Measurements from ENCODE around the gene KCNG2.
"Not testable (repeated sequence)": the region's sequence is repeated elsewhere in the genome, so short reads cannot be mapped to it uniquely, and the experiment has no call there.

Gene KCNG2

DNA sequence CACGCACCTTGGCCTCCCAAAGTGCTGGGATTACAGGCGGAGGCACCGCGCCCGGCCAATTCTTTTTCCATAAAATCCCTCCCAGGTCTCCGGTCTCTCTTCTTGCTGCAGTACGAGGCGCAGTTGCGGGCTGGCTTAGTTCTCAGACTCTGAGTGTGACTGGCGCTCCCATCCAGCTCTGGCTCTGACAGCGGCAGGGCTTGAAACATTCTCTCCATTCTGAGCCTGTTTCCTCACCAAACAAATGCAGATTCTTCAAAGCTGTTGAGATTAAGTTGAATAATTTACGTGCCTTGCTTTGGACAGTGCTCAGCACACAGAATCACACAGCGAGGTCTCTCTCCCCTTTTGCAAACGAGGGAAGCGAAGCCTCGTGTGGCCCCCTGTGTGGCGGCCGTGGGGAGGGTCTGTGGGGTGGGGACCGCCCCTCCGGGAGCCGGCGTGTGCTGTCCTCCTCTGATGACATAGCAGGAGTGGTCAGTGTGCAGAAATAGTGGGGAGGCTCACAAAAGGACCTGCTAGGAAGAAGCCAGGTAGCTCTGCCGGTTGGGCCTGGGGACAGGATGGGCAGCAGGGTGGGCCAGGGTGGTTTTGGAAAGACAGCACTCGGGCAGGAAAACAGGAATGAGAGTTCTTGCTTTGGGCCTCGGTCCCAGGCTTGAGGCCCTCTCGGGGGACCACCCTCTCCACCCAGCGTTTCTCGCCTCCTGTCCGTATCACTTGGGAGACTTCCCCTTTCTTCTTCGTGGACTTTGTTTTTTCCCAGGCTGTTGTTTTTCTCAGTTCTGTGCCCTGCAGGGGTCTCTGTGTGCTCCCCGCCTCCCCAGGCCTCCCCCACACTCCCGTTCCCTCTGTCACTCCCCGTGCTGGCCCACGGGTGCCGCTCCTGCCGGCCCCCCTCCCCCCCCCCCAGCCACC is 75.0 kb downstream of the KCNG2 start:
- no peak for DNase-seq

DNA sequence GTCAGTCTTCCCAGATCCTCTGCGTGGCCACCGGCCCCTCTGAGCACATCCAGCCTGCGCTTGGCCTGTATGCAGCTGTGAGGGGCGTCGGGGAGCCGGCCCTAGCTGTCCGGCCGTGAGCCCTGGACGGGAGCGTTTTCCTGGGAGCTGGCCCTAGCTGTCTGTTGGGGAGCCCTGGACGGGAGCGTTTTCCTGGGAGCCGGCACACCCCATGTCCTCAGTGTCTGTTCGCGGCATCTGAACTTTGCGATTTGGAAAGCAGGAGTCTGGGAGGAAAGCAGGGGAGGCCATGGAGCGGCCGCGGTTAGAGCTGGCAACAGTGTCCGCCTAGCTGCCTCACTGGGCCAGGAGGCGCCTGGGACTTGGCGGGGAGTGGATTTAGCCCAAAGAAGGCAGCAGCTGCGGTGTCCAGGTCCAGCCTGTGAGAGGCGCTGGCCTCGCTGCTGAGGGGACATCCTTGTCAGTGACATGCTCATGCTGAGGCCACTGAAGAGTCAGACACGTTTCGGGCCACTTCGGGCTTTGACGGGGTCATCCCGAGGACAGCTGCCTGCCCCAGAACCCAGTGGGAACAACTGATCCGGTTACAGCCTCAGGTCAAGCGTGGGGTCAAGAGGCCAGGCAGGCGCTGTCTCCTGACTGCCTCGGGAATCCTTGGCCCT is 75.8 kb downstream of the KCNG2 start:
- DNase-seq = no peak

DNA sequence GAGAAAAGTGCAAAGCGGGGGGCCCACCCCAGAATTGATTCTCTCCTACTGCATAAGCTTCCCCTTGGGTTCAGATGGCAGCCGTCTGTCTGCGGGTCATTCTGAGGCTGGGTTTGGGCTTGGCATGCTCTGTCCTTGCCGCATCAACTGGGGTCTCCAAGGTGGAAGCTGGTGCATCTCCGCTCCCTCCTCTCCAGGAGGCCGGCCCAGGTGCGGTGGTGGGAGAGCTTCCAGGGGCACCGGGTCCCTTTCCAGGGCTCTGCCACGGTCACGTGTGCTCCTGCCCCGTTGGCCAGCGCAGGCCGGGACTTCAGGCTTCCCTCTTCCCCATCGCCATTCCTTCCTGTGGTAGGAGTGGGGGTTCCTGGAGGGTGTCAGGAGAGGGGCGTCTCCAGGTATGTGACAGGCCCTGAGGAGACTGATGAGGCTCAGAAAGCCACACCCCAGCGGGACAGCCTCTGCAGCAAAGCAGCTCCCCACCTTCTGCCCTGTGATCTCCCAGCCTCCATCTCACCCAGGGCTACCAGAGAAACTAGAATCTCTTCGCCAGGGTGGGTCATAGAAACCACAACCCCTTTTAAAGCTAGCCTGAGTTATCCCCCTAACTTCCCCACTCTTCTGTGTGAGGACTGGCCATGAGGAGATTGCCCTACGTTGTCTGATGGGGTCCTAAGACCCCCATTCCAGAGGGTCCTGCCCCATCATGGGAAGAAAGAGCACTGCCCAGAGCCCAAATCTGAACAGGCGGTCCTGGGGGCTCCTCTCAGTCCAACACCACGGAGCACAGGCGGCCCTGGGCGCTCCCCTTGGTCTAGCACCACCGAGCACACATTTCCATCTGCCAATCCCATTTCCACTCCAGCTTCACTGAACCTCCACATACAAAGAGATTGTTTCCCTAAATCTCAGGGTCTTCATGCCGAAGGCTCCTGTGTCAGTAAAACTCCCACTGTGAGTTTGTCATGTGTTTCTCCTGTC is 77.1 kb downstream of the KCNG2 start:
- no peak for DNase-seq

DNA sequence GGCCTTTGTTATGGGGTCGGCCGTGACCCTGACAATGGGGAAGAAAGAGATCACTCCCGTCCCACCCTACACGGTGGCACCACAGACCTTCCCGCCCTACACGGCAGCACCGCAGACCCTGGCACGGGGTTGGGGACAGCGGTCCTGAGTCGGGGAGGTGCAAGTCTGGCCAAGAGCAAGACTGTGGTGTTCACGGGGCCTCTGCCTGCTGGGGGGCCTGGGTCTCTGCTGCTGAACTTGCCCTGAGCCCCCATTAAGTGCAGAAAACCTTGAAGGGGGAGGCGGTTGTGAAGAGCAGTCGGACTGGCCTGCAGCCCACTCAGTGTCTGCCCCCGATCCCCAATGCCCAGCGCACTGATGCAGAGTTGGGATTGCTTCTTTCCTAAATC is 77.8 kb downstream of the KCNG2 start:
- no peak for DNase-seq

DNA sequence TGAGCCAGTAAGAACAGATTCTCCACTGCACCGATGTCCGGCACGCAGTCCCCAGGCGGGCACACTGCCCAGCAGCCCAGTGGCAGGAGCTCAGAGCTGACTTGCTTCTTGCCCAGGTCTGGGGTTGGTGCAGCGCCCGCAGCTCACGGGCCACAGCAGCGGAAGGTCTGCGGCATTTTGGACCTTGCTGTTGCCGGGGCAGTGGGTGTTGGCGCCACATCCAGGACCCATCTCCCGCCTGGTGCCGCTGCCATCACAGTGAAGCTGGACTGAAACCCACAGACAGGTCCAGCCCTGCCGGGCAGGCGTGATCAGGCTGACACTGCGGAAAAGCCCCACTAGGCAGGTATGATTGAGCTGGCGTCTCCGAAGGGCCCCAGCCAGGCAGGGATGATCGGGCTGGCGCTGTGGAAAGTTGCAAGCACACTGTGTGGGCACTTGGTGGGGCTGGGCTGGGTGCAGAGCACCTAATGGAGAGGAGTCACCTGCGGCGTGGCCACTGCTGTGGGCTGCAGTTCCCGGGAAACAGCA is 78.3 kb downstream of the KCNG2 start:
- DNase-seq = no peak

DNA sequence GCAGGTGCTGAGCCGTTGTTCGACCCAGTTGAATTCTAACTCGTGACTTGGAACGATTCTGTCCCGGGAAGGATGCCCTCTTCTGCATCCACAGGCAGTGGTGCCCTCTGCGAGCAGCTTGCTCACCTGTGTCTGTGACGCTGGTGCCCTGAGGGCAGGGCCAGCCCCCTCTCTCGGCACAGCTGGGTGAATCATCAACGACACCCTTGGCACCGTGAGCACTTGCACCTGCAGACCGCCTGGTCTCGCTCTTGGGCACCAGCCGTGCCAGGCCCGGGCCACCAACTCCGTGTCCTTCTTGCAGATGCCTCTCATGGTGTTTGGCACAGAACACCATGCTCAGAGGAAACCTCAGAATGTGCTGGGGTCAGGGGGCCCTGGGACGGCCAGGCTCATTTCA is 78.8 kb downstream of the KCNG2 start:
- DNase-seq = no peak

DNA sequence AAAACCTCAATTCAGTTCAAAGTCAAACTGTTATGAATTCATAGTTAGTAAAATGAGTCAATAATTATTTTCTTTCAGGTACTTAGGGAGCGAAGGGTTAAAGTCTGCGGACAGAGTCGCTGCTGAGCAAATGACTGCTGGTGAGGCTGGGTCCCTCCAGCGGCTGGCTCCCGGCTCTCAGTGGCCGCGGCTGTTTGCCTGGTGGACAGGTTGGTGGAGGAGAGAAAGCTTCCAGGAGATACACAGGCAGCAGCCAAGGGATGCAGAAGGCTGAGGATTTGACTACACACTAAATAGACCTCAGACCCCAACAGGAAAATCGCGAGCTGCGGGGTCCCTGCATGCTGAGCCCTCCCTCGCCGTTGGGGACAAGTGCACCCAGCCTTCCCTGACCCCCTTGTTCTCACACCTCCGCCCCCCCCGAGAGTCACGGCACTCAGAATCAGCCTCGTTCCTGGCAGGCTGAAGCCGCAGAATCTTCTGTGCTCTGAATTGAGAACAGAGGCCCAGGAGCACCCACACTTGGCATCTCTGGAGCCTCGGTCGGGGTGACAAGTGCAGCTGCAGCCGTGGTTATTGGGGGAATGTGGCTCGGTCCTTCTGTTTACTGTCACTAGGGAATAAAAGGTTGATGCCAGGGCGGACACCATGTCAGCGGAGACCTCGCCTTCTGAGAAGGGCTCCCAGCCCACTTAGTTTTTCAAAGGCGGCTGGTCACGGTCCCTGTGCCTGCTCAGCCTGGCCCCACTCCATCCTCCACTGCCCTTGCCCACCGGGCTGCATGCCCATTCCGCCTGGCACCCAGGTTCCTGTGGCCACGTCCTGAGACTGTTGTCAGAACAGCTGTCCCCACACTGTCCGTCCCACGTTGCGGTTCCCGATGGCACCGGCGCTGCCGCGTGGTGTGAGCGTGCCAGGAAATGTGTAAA is 79.7 kb downstream of the KCNG2 start:
- DNase-seq = no peak

DNA sequence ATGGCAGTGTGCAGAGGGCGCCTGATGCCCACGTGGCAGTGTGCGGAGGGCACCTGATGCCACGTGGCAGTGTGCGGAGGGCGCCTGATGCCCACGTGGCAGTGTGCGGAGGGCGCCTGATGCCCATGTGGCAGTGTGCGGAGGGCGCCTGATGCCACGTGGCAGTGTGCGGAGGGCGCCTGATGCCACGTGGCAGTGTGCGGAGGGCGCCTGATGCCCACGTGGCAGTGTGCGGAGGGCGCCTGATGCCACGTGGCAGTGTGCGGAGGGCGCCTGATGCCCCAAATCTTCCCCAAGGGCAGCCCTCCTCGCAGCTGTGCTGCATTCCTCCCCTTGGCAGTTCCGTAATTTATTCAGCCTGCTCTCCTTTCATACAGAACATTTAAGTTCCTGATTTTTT is 80.5 kb downstream of the KCNG2 start:
- not testable (repeated sequence) for DNase-seq

DNA sequence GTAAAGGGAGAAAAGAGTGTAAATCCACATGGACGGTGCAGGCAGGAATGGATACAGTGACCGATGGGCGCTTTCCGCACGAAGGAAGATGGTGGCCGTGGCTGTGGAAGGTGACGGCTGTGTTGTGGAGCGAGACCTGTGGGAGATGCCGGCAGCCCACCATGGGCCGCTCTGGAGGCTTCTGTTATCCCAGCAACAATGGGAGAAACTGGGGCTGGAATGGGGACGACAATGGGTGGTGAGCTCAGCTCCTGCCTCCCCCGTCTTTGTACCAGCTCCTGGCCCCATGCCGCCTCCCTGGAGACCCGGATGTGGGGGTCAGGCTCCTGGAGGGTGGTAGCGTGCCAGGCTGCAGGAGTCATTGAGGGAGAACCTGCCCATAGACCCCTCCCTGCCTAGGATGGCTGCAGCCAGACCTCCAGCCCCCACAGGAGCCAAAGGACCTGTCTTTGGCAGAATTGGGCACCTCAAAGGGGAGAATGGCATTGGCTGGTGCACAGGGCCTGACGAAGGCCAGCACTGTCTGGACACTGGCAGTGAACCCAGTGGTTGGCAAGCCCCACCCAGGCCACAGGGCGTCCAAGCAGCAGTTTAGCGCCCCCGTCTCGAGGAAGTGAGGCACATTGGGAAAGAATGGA is 81.1 kb downstream of the KCNG2 start:
- DNase-seq = no peak

DNA sequence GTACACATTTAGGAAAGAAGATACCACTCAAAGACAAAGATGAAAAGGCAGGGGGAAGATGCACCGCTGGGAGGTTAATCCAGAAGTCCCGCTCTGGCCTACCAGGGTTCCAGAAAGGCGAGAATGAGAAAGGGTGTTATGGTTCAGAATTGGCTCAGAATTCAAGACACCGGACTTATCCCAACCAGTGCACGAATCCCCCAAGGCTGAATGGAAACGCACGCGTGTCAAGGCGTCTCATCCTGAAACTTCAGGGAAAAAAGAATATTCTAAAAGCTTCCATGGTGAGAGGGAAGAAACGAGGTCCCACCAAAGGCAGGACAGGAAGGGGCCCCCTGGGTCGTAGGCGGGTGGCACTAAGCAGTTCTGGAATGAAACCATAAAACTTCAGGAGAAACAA is 81.8 kb downstream of the KCNG2 start:
- no peak for DNase-seq

DNA sequence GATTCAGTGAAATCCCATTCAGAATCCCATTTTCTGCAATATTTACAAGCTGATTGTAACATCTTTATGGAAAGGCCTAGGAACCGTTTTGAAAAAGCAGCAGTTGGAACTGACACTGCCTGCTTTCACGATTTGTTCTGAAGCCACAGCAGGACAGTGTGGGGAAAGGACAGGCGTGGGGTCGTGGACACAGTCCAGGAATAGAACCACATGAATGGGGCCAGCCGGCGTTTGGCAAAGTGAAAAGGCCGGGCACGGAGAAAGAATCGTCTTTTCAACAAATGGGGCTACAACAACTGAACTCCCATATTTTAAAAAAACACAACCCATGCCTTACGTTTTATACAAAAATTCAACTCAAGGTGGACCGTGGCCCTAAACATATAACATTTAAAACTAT is 84.0 kb downstream of the KCNG2 start:
- DNase-seq = no peak

DNA sequence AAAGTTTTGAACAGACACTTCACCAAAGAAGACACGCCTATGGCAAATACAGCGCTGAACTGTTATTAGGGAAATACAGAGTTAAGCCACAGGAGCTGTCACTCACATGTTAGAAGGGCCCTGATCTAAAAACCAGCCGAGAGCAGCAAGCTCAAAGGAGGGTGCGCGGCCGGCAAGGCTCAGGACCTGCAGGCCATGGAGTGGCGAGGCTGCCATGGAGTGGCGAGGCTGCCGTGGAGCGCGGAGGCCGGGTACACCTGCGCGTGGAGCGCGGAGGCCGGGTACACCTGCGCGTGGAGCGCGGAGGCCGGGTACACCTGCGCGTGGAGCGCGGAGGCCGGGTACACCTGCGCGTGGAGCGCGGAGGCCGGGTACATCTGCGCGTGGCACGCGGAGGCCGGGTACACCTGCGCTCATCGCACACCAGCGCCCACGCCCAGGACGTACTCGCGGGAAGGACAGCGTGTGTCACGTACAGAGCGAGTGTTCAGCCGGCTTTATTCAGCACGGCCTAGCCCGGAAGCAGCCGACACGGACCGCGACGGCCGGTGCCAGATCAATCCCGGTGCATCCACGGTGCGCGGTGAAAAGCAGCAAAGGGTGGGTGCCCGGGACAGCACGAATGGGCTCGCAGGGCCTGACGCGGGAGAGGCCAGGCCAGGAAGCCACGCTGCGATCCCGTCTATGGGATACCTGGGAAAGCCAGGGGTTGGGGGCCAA is 84.9 kb downstream of the KCNG2 start:
- no peak for DNase-seq

DNA sequence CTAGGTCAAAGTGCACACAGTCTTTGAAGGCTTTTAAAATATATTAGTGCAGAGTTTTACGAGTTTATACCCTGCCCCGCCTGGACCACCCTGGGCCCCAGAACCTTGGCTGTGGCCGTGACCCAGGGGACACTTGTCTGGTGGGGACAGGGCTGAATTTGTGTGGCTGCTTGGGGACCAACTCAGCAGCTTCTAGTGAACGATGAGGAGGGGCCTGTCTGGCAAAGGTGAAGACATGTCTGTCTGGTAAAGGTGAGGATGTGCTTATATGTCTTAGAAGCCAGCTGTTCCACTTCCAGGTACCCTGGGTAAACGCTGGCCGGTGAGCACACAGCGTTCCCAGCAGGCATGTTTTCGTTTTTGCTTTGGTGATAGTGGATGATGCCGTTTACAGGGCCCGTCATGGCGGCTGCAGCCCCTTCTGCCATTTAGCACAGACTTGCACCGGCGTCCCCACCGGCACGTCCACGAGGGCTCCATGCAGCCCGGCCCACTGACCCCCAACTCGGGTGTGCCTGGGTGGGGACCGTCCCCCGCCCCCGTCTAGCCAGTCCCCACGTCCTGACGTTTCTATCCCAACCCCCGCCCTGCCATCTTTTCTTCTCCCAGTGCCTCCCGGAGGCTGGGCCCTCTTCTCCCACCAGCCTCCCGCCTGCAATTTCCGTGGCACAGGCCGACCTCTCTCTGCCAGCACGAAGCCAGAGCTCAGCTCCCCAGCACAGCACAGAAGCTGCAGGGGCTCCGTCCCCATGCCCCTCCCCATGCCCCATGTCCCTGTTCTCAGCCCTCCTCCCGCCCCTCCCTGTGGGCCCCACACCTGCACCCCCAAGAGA is 85.9 kb downstream of the KCNG2 start:
- DNase-seq = no peak

DNA sequence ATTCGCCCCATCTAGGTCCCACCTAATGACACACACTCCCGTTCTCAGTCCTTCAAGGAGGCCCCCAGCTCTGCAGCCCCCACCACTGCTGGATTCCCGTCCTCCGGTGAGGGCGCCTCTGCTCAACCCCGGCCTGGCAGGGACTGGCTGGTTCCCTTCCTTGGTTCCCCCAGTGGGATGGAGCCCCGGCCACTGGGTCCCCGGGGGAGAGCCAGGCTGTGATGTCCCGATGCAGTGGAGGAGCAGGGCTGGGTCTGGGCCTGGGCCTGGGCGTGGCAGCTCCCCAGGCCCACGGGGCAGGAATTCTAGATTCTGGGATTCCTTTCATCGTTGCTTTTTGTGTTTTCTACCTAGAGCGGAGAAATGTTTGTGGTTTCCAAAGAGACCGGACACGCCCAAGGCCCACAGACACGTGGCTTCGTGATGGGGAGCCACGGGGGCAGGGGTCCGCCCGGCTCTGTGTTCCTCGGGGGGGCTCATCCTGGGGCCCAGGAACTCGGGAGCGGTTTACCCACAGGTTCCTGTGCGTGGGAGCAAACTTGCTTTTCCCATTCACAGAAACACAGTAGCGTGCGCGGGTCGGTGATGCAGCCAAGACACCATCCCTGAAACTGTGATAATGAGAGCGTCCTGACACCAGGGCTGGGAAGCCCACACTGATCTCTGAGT is 86.7 kb downstream of the KCNG2 start:
- DNase-seq = no peak

DNA sequence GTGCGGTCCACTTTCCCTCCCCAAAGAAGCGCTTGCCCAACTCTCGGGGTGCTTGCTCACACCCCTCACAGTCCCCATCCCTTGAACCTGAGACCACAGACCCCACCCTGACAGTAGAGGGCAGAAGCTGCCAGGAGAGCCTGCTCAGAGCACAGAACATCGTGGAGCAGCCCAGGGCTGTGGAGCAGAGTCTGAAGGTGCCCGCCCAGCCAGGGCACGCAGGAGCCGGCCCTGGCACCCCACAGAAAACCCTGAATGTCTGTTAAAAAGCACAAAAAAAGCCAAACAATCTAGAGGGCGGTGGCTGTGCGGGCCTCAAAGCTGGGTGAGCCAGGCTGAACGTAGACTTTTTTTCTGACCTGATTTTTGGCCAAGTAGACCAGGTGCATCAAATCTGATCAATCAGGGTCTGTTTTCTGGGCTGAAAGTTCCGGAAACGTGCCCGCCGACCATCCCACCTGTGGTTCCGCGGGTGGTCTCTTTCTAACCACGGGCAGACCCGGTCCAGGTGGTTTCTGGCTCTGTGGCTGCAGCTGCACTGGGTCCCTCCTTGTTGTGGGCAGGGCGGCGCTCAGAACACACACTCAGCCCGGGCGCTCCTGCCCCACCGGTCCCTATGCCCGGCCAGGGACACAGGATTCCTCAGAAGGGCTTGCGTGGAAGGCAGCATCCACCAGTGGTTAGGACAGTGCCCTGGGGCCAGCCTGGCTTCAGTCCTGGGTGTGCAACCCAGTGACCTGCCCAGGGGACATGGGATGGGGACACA is 87.4 kb downstream of the KCNG2 start:
- DNase-seq = no peak

DNA sequence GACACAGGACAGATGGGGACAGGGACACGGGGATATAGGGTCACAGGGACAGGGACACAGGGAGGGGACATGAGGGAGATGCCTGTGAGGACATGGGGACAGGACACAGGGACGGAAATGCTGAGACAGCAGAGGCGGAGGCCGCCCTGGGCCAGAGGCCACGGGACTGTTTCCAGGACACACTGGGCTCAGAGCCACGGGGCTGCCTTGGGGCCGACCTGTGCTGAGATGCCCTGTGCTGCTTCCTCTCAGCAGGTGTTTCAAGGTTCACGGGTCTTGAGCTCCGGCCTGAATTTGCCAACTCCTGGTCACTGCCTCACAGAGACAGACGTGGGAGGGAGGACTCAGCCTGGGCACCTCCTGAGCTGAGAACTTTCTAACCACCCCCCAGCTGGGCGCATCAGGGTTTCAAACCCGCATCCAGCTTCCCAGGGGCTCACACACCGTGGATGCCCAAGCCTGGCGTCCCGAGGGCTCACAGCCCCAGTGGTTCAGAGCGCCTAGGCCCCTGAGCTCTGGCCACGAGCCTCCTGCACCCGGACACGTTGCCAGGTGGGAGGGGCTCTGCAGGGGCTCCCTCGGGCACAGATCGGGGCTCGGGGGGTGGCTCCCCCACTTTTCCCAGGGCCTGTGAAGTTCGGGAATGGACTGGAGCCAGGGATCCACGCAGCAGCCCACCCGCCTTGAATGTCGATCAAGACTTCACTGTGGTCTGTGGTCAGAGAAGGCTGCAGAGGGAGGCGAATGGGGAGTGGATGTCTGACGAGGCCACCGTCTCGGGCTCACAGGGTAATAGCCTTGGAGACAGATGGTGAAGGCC is 89.7 kb downstream of the KCNG2 start:
- no peak for DNase-seq

DNA sequence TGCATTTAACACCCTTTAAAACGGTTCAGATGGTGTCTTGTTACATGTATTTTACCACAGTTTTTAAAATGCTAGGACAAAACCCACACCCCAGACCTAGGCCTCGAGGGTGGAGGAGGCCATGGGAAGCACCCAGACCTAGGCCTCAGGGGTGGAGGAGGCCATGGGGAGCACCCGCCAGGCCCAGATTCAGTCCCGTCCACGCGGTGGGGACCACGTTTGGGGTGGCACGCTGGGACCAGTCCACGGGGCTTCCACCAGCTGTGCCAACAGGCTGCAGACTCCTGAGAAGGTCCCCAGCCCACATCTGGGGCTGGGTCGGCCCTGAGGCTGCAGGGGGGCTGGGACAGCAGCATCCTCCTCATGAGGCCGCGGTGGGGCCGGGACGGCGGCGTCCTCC is 90.3 kb downstream of the KCNG2 start:
- DNase-seq = no peak

Data from NCI-H1105 (cell line).